Measurements from ENCODE around the gene ZNF521.

Gene ZNF521

GRCh38 chr18:25067275-25068025 is 284.5 kb downstream of the ZNF521 start:
- Histone ChIP-seq H3K36me3 (ENCODE audit: control insufficient read depth, insufficient read depth, low read length) (no peaks in the 10 kb centered on the region), H3K4me3 (ENCODE audit: low read depth, low read length) (no peak overlapping the region), H3K27me3 (ENCODE audit: control insufficient read depth, insufficient read depth, low read length) (no peaks in the 10 kb centered on the region), H3K9me3 (ENCODE audit: control insufficient read depth, insufficient read depth, low read length) (no peaks in the 10 kb centered on the region), H3K4me1 (ENCODE audit: control insufficient read depth, insufficient read depth, low read length) (no peaks in the 10 kb centered on the region), H3K9ac (ENCODE audit: low read depth, low read length) (no peak overlapping the region)

GRCh38 chr18:25066516-25066915 is 285.4 kb downstream of the ZNF521 start:
- H3K4me1 ChIP-seq (ENCODE audit: control insufficient read depth, insufficient read depth, low read length), result no peaks in the 10 kb centered on the region
- H3K36me3 ChIP-seq (ENCODE audit: control insufficient read depth, insufficient read depth, low read length), result no peaks in the 10 kb centered on the region
- H3K9me3 ChIP-seq (ENCODE audit: control insufficient read depth, insufficient read depth, low read length), result no peaks in the 10 kb centered on the region
- no peak overlapping the region for H3K9ac ChIP-seq (ENCODE audit: low read depth, low read length)
- H3K4me3 ChIP-seq (ENCODE audit: low read depth, low read length), result no peak overlapping the region
- no peaks in the 10 kb centered on the region for H3K27me3 ChIP-seq (ENCODE audit: control insufficient read depth, insufficient read depth, low read length)

- H3K9me3 ChIP-seq (ENCODE audit: control insufficient read depth, insufficient read depth, low read length), result no peaks in the 10 kb centered on the region
- no peak overlapping the region for H3K9ac ChIP-seq (ENCODE audit: low read depth, low read length)
- no peaks in the 10 kb centered on the region for H3K27me3 ChIP-seq (ENCODE audit: control insufficient read depth, insufficient read depth, low read length)
- no peaks in the 10 kb centered on the region for H3K4me1 ChIP-seq (ENCODE audit: control insufficient read depth, insufficient read depth, low read length)
- no peaks in the 10 kb centered on the region for H3K36me3 ChIP-seq (ENCODE audit: control insufficient read depth, insufficient read depth, low read length)
- H3K4me3 ChIP-seq (ENCODE audit: low read depth, low read length), result no peak overlapping the region
Measured at GRCh38 chr18:25062720-25063119, 289.2 kb downstream of the ZNF521 start.

GRCh38 chr18:25061395-25061794 is 290.6 kb downstream of the ZNF521 start:
- Histone ChIP-seq H3K36me3 (ENCODE audit: control insufficient read depth, insufficient read depth, low read length) (no peaks in the 10 kb centered on the region), H3K4me1 (ENCODE audit: control insufficient read depth, insufficient read depth, low read length) (no peaks in the 10 kb centered on the region), H3K9me3 (ENCODE audit: control insufficient read depth, insufficient read depth, low read length) (no peaks in the 10 kb centered on the region), H3K27me3 (ENCODE audit: control insufficient read depth, insufficient read depth, low read length) (peaks cover 3% of the 10 kb centered on the region), H3K4me3 (ENCODE audit: low read depth, low read length) (no peak overlapping the region), H3K9ac (ENCODE audit: low read depth, low read length) (no peak overlapping the region)

GRCh38 chr18:25058521-25058920 is 293.4 kb downstream of the ZNF521 start:
- no peak overlapping the region for H3K4me3 ChIP-seq (ENCODE audit: low read depth, low read length)
- no peaks in the 10 kb centered on the region for H3K4me1 ChIP-seq (ENCODE audit: control insufficient read depth, insufficient read depth, low read length)
- H3K36me3 ChIP-seq (ENCODE audit: control insufficient read depth, insufficient read depth, low read length), result no peaks in the 10 kb centered on the region
- no peak overlapping the region for H3K9ac ChIP-seq (ENCODE audit: low read depth, low read length)
- H3K9me3 ChIP-seq (ENCODE audit: control insufficient read depth, insufficient read depth, low read length), result no peaks in the 10 kb centered on the region
- H3K27me3 ChIP-seq (ENCODE audit: control insufficient read depth, insufficient read depth, low read length), result peaks cover 20% of the 10 kb centered on the region

- H3K9ac ChIP-seq (ENCODE audit: low read depth, low read length), result no peak overlapping the region
- no peaks in the 10 kb centered on the region for H3K4me1 ChIP-seq (ENCODE audit: control insufficient read depth, insufficient read depth, low read length)
- no peak overlapping the region for H3K4me3 ChIP-seq (ENCODE audit: low read depth, low read length)
- H3K36me3 ChIP-seq (ENCODE audit: control insufficient read depth, insufficient read depth, low read length), result no peaks in the 10 kb centered on the region
- H3K27me3 ChIP-seq (ENCODE audit: control insufficient read depth, insufficient read depth, low read length), result peaks cover 30% of the 10 kb centered on the region
- no peaks in the 10 kb centered on the region for H3K9me3 ChIP-seq (ENCODE audit: control insufficient read depth, insufficient read depth, low read length)
Measured at GRCh38 chr18:25057491-25058050, 294.4 kb downstream of the ZNF521 start.

GRCh38 chr18:25056429-25056828 is 295.5 kb downstream of the ZNF521 start:
- H3K4me3 ChIP-seq (ENCODE audit: low read depth, low read length), result no peak overlapping the region
- no peaks in the 10 kb centered on the region for H3K4me1 ChIP-seq (ENCODE audit: control insufficient read depth, insufficient read depth, low read length)
- no peak overlapping the region for H3K9ac ChIP-seq (ENCODE audit: low read depth, low read length)
- no peaks in the 10 kb centered on the region for H3K9me3 ChIP-seq (ENCODE audit: control insufficient read depth, insufficient read depth, low read length)
- no peaks in the 10 kb centered on the region for H3K36me3 ChIP-seq (ENCODE audit: control insufficient read depth, insufficient read depth, low read length)
- H3K27me3 ChIP-seq (ENCODE audit: control insufficient read depth, insufficient read depth, low read length), result peaks cover 41% of the 10 kb centered on the region

- Histone ChIP-seq H3K4me3 (ENCODE audit: low read depth, low read length) (no peak overlapping the region), H3K27me3 (ENCODE audit: control insufficient read depth, insufficient read depth, low read length) (peaks cover 53% of the 10 kb centered on the region), H3K36me3 (ENCODE audit: control insufficient read depth, insufficient read depth, low read length) (no peaks in the 10 kb centered on the region), H3K9ac (ENCODE audit: low read depth, low read length) (no peak overlapping the region), H3K9me3 (ENCODE audit: control insufficient read depth, insufficient read depth, low read length) (no peaks in the 10 kb centered on the region), H3K4me1 (ENCODE audit: control insufficient read depth, insufficient read depth, low read length) (no peaks in the 10 kb centered on the region)
Measured at GRCh38 chr18:25055076-25055475, 296.9 kb downstream of the ZNF521 start.

GRCh38 chr18:25053466-25053865 is 298.5 kb downstream of the ZNF521 start:
- Histone ChIP-seq H3K36me3 (ENCODE audit: control insufficient read depth, insufficient read depth, low read length) (no peaks in the 10 kb centered on the region), H3K27me3 (ENCODE audit: control insufficient read depth, insufficient read depth, low read length) (peaks cover 69% of the 10 kb centered on the region), H3K4me3 (ENCODE audit: low read depth, low read length) (no peak overlapping the region), H3K4me1 (ENCODE audit: control insufficient read depth, insufficient read depth, low read length) (no peaks in the 10 kb centered on the region), H3K9me3 (ENCODE audit: control insufficient read depth, insufficient read depth, low read length) (no peaks in the 10 kb centered on the region), H3K9ac (ENCODE audit: low read depth, low read length) (no peak overlapping the region)

- Histone ChIP-seq H3K9ac (ENCODE audit: low read depth, low read length) (no peak overlapping the region), H3K36me3 (ENCODE audit: control insufficient read depth, insufficient read depth, low read length) (no peaks in the 10 kb centered on the region), H3K4me1 (ENCODE audit: control insufficient read depth, insufficient read depth, low read length) (peaks cover 4% of the 10 kb centered on the region), H3K27me3 (ENCODE audit: control insufficient read depth, insufficient read depth, low read length) (peaks cover 77% of the 10 kb centered on the region), H3K4me3 (ENCODE audit: low read depth, low read length) (no peak overlapping the region), H3K9me3 (ENCODE audit: control insufficient read depth, insufficient read depth, low read length) (no peaks in the 10 kb centered on the region)
Measured at GRCh38 chr18:25052511-25052921, 299.4 kb downstream of the ZNF521 start.

- peaks cover 5% of the 10 kb centered on the region for H3K4me1 ChIP-seq (ENCODE audit: control insufficient read depth, insufficient read depth, low read length)
Measured at GRCh38 chr18:25050605-25051004, 301.4 kb downstream of the ZNF521 start.

GRCh38 chr18:25047983-25048382 is 304.0 kb downstream of the ZNF521 start:
- H3K9ac ChIP-seq (ENCODE audit: low read depth, low read length), result no peak overlapping the region
- no peaks in the 10 kb centered on the region for H3K36me3 ChIP-seq (ENCODE audit: control insufficient read depth, insufficient read depth, low read length)
- H3K9me3 ChIP-seq (ENCODE audit: control insufficient read depth, insufficient read depth, low read length), result no peaks in the 10 kb centered on the region
- H3K4me1 ChIP-seq (ENCODE audit: control insufficient read depth, insufficient read depth, low read length), result peaks cover 5% of the 10 kb centered on the region
- no peak overlapping the region for H3K4me3 ChIP-seq (ENCODE audit: low read depth, low read length)
- H3K27me3 ChIP-seq (ENCODE audit: control insufficient read depth, insufficient read depth, low read length), result peaks cover 96% of the 10 kb centered on the region

More at GRCh38 chr18:25050605-25051004, 301.4 kb downstream of the ZNF521 start:
- no peak overlapping the region for H3K4me3 ChIP-seq (ENCODE audit: low read depth, low read length)
- H3K36me3 ChIP-seq (ENCODE audit: control insufficient read depth, insufficient read depth, low read length), result no peaks in the 10 kb centered on the region
- H3K9ac ChIP-seq (ENCODE audit: low read depth, low read length), result no peak overlapping the region
- H3K27me3 ChIP-seq (ENCODE audit: control insufficient read depth, insufficient read depth, low read length), result peaks cover 86% of the 10 kb centered on the region
- H3K9me3 ChIP-seq (ENCODE audit: control insufficient read depth, insufficient read depth, low read length), result no peaks in the 10 kb centered on the region
